NT2/D1 (cell line): ENCODE results near the gene LIMS1.

Experiments
- DNase-seq: peaks from one replicate; pipeline ENCODE4 v3.0.0-alpha.2; 2011; ENCODE audit warnings: low read depth, low spot score
- H3K27me3 ChIP-seq: 2 replicates; pipeline ENCODE4 v1.6.0; 2011; ENCODE audit warnings: mild to moderate bottlenecking; ENCODE audit not compliant: insufficient read length, insufficient read depth
- H3K36me3 ChIP-seq: 2 replicates; pipeline ENCODE4 v1.6.1; 2011; ENCODE audit warnings: mild to moderate bottlenecking, low read length, mixed read lengths; ENCODE audit not compliant: insufficient read depth, insufficient read length
- H3K4me1 ChIP-seq: 2 replicates; pipeline ENCODE4 v1.5.1; 2011; ENCODE audit not compliant: insufficient read depth, insufficient read length
- H3K4me3 ChIP-seq: 2 replicates; pipeline ENCODE4 v1.5.1; 2011; ENCODE audit warnings: low read depth; ENCODE audit not compliant: insufficient read length
- H3K9ac ChIP-seq: 2 replicates; pipeline ENCODE4 v1.6.0; 2011; ENCODE audit warnings: low read depth; ENCODE audit not compliant: insufficient read length
- H3K9me3 ChIP-seq: 2 replicates; pipeline ENCODE4 v1.5.1; 2011; ENCODE audit warnings: mild to moderate bottlenecking, low read length; ENCODE audit not compliant: insufficient read depth
- SUZ12 ChIP-seq: IDR thresholded peaks from 2 replicates; pipeline ENCODE4 v1.6.1; 2011; ENCODE audit not compliant: insufficient read length, insufficient read depth; ENCODE audit errors: extremely low read depth
- YY1 ChIP-seq: IDR thresholded peaks from 2 replicates; pipeline ENCODE4 v1.6.1; 2011; ENCODE audit not compliant: insufficient read length, insufficient read depth
- ZNF274 ChIP-seq: IDR thresholded peaks from 2 replicates; pipeline ENCODE4 v1.6.1; 2011; ENCODE audit warnings: mild to moderate bottlenecking, low read depth, low read length

Gene LIMS1

DNA sequence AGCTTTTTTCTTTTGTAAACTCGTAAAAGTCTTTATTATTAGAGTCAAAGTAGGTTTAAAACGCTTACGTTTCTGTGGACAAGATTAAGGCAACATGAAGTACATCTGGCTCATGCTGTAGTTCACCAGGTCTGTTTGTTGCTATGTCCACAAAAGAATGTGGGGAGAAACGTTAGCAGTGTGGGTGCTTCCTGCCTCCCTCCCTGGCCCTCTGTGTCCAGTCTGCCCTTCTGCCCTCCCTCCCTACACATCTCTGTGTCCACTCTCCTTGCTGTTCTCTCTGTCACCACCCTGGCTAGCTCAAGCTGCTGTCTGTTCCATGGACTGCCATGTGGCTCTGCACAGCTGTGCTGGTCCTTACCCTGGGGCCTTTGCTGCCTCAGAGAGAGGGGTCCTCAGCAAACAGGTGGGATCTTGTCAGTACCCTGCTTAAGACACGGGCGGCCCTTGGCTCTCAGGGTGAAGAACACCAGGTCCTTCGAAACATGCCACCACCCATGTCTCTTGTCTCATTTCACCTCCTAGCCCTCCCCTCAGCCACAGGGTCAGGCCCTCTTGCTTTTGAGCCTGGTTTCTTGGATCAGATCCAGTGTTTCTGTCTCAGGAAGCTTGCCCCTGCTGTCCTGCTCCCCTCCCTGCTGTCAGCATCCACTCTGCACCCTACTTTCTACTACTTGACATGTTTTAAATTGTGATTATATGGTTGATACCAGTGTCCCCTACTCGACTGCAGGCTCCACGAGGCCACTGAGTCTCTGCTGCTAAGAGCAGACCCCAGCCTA lies 79.2 kb downstream of the LIMS1 start:
- TF ChIP-seq YY1 (no peak), SUZ12 (no peak), ZNF274 (no peak)
- H3K4me1 ChIP-seq: no peaks in the 10 kb centered on the region
- H3K4me3 ChIP-seq: no peak overlapping the region
- H3K27me3 ChIP-seq: no peaks in the 10 kb centered on the region
- H3K9me3 ChIP-seq: no peaks in the 10 kb centered on the region
- no peak for DNase-seq
- peaks cover 8% of the 10 kb centered on the region for H3K36me3 ChIP-seq
- H3K9ac ChIP-seq: no peak overlapping the region

DNA sequence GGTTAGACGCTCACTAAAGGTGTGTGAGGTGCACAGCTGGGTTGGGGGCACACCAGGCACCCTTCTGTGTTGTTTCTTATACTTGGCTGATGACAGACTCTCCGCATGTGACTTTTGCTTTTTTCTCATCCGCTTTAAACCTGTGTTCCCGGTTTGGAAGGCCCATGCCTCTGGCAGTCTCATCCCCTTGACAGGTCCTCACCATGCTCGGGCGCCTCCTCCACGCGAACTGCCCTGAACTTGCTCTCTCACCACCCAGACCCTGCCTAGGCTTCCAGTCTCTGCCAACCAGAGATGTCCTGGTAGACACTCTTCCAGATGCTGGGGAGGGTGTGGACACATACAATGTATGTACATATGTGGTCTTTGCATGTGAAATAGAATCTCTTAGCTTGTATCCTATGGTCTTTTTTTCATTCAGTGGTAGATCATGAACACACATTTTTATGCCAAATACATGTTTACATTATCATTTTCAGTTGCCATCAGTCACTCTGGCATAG lies 79.8 kb downstream of the LIMS1 start:
- no peak for DNase-seq
- Histone ChIP-seq H3K4me3 (no peak overlapping the region), H3K27me3 (no peaks in the 10 kb centered on the region), H3K4me1 (no peaks in the 10 kb centered on the region), H3K36me3 (peaks cover 8% of the 10 kb centered on the region), H3K9ac (no peak overlapping the region), H3K9me3 (no peaks in the 10 kb centered on the region)
- TF ChIP-seq ZNF274 (no peak), YY1 (no peak)

DNA sequence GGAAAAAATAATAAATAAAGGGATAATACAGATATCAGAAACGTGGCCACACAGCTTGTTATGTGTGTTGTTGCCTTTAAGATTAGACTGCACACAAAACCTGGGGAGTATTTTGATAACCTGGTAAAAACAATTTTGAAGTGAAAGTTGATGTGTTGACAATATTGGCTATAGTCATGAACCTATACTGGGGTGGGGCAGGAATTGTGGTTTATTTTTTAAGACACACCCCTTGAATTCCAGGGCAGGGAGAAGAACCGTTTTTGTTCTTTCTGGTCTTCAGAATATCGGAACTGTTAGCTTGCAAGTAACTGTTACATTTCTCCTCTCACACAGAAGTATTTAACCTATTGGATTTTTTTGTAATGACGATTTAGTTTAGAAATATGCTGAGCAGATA lies 80.4 kb downstream of the LIMS1 start:
- peaks cover 2% of the 10 kb centered on the region for H3K36me3 ChIP-seq
- TF ChIP-seq YY1 (no peak), ZNF274 (no peak), SUZ12 (no peak)

DNA sequence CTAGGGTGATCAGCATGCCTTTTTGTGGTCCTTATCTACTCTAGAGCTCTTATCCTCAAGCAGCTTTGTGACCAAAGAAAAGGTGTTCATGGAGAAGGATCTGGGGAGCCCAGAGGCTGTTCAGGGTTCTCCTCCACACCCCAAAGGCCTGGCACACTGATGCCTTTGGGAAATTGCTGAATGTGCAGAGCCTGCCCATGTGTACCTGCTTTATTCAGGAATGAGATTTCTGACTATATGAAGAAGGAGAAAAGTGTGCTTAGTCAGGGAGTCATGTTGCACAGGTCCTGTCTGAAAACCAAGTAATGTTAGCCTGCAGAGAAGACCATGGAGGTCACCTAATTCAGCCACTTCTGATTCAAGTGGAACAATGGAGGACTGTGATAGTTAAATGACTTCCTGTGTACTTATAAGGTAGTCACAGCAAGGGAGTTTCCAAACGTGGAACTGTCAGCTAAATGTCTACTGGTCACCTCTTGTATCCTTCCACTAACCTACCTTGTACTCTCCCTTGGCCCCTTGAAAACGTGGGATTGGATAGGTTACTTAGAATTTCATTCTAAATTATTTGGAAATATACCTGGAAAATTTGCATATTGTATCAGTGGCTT lies 81.3 kb downstream of the LIMS1 start:
- H3K4me3 ChIP-seq: no peak overlapping the region
- TF ChIP-seq ZNF274 (no peak), SUZ12 (no peak), YY1 (no peak)
- H3K4me1 ChIP-seq: no peaks in the 10 kb centered on the region
- no peak for DNase-seq
- H3K9ac ChIP-seq: no peak overlapping the region
- no peaks in the 10 kb centered on the region for H3K9me3 ChIP-seq
- H3K36me3 ChIP-seq: peaks cover 2% of the 10 kb centered on the region
- no peaks in the 10 kb centered on the region for H3K27me3 ChIP-seq

More for the DNA sequence above, 80.4 kb downstream of the LIMS1 start:
- Histone ChIP-seq H3K4me3 (no peak overlapping the region), H3K9ac (no peak overlapping the region), H3K4me1 (no peaks in the 10 kb centered on the region), H3K9me3 (no peaks in the 10 kb centered on the region), H3K27me3 (no peaks in the 10 kb centered on the region)
- no peak for DNase-seq

DNA sequence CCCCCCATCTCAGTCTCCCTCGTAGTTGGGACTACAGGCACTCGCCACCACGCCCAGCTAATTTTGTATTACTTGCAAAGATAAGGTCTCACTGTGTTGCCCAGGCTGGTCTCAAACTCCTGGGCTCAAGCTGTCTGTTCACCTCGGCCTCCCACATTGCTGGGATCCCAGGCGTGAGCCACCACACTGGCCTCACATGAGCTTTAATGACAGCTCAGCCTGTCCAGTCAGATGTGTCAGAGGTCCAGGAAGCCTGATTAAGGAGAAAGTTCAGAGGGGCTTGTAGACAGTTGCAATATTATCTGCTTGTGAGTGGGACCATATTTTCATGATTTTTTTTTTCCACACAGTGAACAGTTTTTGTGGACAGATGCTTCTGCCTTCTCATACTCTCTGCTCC lies 82.0 kb downstream of the LIMS1 start:
- TF ChIP-seq SUZ12 (no peak), YY1 (no peak)
- Histone ChIP-seq H3K36me3 (peaks cover 2% of the 10 kb centered on the region), H3K27me3 (no peaks in the 10 kb centered on the region), H3K4me3 (no peak overlapping the region), H3K9ac (no peak overlapping the region), H3K4me1 (no peaks in the 10 kb centered on the region), H3K9me3 (no peaks in the 10 kb centered on the region)
- DNase-seq: no peak

DNA sequence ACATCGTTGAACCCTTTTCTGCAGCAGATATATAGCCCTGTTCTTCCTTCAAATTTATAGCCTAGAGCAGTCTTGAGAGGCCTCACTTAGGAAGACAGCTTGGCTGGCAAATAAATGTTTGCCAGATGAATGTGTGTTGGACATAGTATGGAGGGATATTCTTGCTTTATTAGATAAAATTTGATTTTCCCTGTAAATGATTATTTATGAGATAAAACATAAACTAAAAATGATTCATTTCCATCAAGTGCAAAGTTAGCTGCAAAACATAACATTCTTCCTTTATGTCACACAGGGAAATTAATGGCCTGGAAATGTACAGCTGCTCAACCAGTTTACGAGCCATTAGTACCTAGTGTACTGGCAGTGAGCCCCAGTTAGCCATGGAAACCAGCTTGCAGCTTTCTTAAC lies 82.5 kb downstream of the LIMS1 start:
- no peak overlapping the region for H3K9ac ChIP-seq
- peaks cover 2% of the 10 kb centered on the region for H3K36me3 ChIP-seq
- no peaks in the 10 kb centered on the region for H3K9me3 ChIP-seq
- H3K4me1 ChIP-seq: no peaks in the 10 kb centered on the region
- DNase-seq: no peak
- no peaks in the 10 kb centered on the region for H3K27me3 ChIP-seq
- no peak overlapping the region for H3K4me3 ChIP-seq
- no peak for TF ChIP-seq ZNF274
- no peak for TF ChIP-seq YY1
- no peak for TF ChIP-seq SUZ12

DNA sequence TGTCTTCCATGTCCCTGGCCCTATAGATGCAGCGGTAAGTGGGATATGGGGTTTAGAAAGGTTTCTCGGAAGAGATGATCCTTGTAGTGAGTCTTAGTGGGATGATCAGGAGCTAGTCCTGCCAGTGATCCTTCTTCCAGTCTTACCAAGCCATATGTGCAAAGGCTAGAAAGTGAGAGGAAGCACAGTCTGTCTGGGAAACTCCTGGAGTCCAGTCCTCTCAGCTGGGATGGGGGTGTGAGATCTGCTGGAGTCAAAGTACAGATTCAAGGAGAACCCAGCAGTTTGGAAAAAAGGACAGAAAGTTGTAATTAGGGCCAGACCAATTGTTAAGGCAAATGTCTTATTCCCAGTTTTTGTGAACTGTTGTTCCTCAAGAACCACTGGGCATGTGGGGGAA lies 83.3 kb downstream of the LIMS1 start:
- H3K9me3 ChIP-seq: no peaks in the 10 kb centered on the region
- H3K4me3 ChIP-seq: no peak overlapping the region
- H3K9ac ChIP-seq: no peak overlapping the region
- no peaks in the 10 kb centered on the region for H3K27me3 ChIP-seq
- H3K4me1 ChIP-seq: no peaks in the 10 kb centered on the region
- DNase-seq: no peak
- TF ChIP-seq ZNF274: no peak
- no peak for TF ChIP-seq SUZ12
- no peak for TF ChIP-seq YY1
- H3K36me3 ChIP-seq: peaks cover 2% of the 10 kb centered on the region
